Activated naive CD4-positive, alpha-beta T cell treated with anti-CD3 and anti-CD28 coated beads for 36 hours (primary cell): Measurements from ENCODE around the gene KIF17. TPM values are rescaled to one million over a fixed set of nuclear protein-coding genes. Genes with fewer than 3 reads are reported as not detected.

Source experiments
- CTCF ChIA-PET: fragments of 350-600 bp; sonication (Branson Sonifier 250); formaldehyde crosslinking; loops from one replicate; lab custom pipeline; 2021; ENCODE audit warnings: antibody characterized with exemption; lab: Charles Lee
- DNase-seq: peaks from one replicate; pipeline ENCODE4 v3.0.0-alpha.2; 2020
- H3K27ac Mint-ChIP-seq: one replicate; pipeline ENCODE4 v1.8.0; 2021; ENCODE audit warnings: mild to moderate bottlenecking, mixed read lengths
- H3K27me3 Mint-ChIP-seq: one replicate; pipeline ENCODE4 v1.8.0; 2021; ENCODE audit warnings: low read depth, mixed read lengths
- H3K36me3 Mint-ChIP-seq: one replicate; pipeline ENCODE4 v1.8.0; 2021; ENCODE audit warnings: low read depth, mixed read lengths
- H3K4me1 Mint-ChIP-seq: one replicate; pipeline ENCODE4 v1.8.0; 2021; ENCODE audit warnings: low read depth, mixed read lengths
- H3K4me3 Mint-ChIP-seq: one replicate; pipeline ENCODE4 v1.8.0; 2021; ENCODE audit warnings: mild to moderate bottlenecking, moderate library complexity, mixed read lengths
- H3K9me3 Mint-ChIP-seq: one replicate; pipeline ENCODE4 v1.8.0; 2021; ENCODE audit warnings: mixed read lengths
- intact Hi-C: fragments of 100-400 bp; cut with micrococcal nuclease; formaldehyde crosslinking; loops from one replicate; pipeline ENCODE4 v1.15.1; 2023
- total RNA-seq, 2 experiments: library from RNA; stranded (reverse); gene quantifications; one replicate each; pipeline ENCODE4 v1.2.3, GENCODE V29; 2021

The KIF17 gene
- total RNA-seq, 2 experiments from 2014 or later = not detected

DNA sequence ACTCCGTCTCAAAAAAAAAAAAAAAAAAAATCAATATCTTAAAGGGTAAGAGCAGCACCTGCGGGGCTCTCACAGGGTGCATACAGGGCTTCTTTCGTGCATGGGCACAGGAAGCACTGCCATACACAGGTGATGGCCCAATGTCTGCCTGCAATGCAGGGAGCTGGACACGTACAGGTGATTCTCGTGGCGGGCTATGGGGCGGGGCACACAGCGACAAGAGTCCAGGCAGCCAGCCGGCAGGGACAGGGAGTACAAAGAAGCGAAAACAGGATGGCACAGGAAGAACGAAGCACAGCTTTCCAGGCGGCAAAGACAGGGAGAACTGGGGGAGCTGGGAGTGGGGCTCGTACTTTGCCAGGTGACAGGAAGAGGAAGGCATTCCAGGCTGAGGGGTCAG lies 1.6 kb downstream of the KIF17 start:
- no peak for DNase-seq
- intact Hi-C loops = no loop called here
- Mint-ChIP-seq H3K36me3 (no peaks in the 10 kb centered on the region), H3K27me3 (peaks cover 32% of the 10 kb centered on the region), H3K27ac (no peak overlapping the region), H3K4me1 (peaks cover 6% of the 10 kb centered on the region), H3K4me3 (no peak overlapping the region), H3K9me3 (no peaks in the 10 kb centered on the region)
- CTCF ChIA-PET = interaction anchor here (1.3 to 3.0 kb wide), 3 partner anchors 10 to 20 kb away, joined by 3 to 14 read pairs (median 3); no protein-coding TSS in a partner anchor

GRCh38 chr1:20715406-20715805 lies 2.4 kb downstream of the KIF17 start:
- CTCF ChIA-PET = interaction anchor here (1.3 to 3.0 kb wide), 3 partner anchors 9 to 19 kb away, joined by 3 to 14 read pairs (median 3); no protein-coding TSS in a partner anchor
- H3K36me3 Mint-ChIP-seq = no peaks in the 10 kb centered on the region
- DNase-seq = no peak
- intact Hi-C loops = no loop called here
- no peak overlapping the region for H3K4me3 Mint-ChIP-seq
- peaks cover 6% of the 10 kb centered on the region for H3K4me1 Mint-ChIP-seq
- no peaks in the 10 kb centered on the region for H3K9me3 Mint-ChIP-seq
- no peak overlapping the region for H3K27ac Mint-ChIP-seq
- peaks cover 32% of the 10 kb centered on the region for H3K27me3 Mint-ChIP-seq

- H3K27me3 Mint-ChIP-seq = peaks cover 27% of the 10 kb centered on the region
- DNase-seq = no peak
- CTCF ChIA-PET = interaction anchor here (3.0 kb wide), 1 partner anchor 17 kb away, joined by 14 read pairs; no protein-coding TSS in a partner anchor
- H3K4me1 Mint-ChIP-seq = peaks cover 6% of the 10 kb centered on the region
- no peak overlapping the region for H3K4me3 Mint-ChIP-seq
- no peaks in the 10 kb centered on the region for H3K9me3 Mint-ChIP-seq
- H3K27ac Mint-ChIP-seq = no peak overlapping the region
- intact Hi-C loops = no loop called here
- H3K36me3 Mint-ChIP-seq = no peaks in the 10 kb centered on the region
Measured at GRCh38 chr1:20713440-20713839, 4.4 kb downstream of the KIF17 start.

DNA sequence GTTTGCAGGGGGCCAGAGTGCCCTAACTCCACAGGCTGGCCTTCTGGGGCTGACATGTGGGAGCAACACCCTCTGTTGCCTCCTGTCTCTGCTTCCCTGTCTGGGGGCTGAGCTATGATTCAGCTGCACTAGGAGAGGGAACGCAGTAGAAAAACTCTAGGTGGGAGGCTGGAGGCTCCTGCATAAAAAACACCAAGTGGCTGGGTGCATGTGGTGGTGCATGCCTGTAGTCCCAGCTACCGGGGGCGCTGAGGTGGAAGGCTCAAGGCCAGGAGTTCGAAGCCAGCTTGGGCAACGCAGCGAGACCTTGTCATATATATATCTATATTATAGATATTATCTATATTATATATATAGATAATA lies 5.6 kb downstream of the KIF17 start:
- peaks cover 4% of the 10 kb centered on the region for H3K4me1 Mint-ChIP-seq
- DNase-seq = no peak
- CTCF ChIA-PET = interaction anchor here (1.0 kb wide), 1 partner anchor 15 kb away, joined by 3 read pairs; no protein-coding TSS in a partner anchor
- H3K4me3 Mint-ChIP-seq = no peak overlapping the region
- H3K36me3 Mint-ChIP-seq = no peaks in the 10 kb centered on the region
- no peaks in the 10 kb centered on the region for H3K9me3 Mint-ChIP-seq
- H3K27me3 Mint-ChIP-seq = peaks cover 23% of the 10 kb centered on the region
- intact Hi-C loops = no loop called here
- H3K27ac Mint-ChIP-seq = no peak overlapping the region

- CTCF ChIA-PET = no interaction called here
- Mint-ChIP-seq H3K36me3 (no peaks in the 10 kb centered on the region), H3K4me1 (no peaks in the 10 kb centered on the region), H3K4me3 (no peak overlapping the region), H3K9me3 (no peaks in the 10 kb centered on the region), H3K27me3 (peaks cover 18% of the 10 kb centered on the region), H3K27ac (no peak overlapping the region)
- DNase-seq = no peak
- intact Hi-C loops = no loop called here
Measured at GRCh38 chr1:20711285-20712214, 6.3 kb downstream of the KIF17 start.

DNA sequence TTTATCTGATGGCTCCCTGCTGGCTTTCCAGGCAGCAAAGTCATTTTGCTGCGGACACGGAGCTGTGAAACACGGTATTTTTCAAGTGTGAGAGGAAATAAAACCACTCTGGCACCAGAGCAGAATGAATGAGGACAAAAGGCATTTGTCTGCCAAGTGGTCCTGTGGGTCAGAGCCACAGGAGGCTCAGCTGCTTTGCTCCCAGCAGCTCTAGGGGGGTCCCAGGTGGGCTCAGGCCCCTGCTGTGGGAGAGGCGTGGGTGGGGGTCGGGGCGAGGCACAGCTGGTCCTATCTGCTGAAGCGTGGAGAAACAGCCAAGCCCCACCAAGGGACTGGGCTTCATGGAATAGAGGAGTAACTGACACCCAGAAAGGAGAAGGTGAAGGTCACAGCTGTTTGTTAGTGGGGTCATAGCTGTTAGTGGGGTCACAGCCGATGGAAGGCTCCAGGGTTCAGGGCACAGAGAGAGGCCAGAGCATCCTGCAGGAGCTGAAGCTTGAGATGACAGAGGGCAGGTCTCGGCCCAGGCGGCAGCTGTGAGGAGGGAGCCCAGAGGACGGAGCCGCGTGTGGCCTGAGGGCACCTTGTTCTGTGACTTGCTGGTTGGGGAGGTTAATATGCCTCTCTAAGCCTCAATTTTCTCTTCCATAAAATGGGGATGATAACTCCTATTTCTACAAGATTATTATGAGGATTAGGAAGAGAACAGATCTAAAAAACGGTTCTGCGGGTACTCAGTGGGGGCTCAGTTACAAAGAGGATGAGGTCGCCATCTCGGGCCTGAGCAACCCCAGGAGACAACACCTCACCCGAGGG lies 7.1 kb downstream of the KIF17 start:
- CTCF ChIA-PET = interaction anchor here (0.7 kb wide), 1 partner anchor 68 kb away, joined by 3 read pairs; no protein-coding TSS in a partner anchor
- Mint-ChIP-seq H3K4me1 (no peaks in the 10 kb centered on the region), H3K27ac (no peak overlapping the region), H3K9me3 (no peaks in the 10 kb centered on the region), H3K36me3 (no peaks in the 10 kb centered on the region), H3K27me3 (peaks cover 11% of the 10 kb centered on the region), H3K4me3 (no peak overlapping the region)
- no peak for DNase-seq
- intact Hi-C loops = no loop called here

GRCh38 chr1:20709868-20710267 lies 7.9 kb downstream of the KIF17 start:
- Mint-ChIP-seq H3K27ac (no peak overlapping the region), H3K27me3 (peaks cover 5% of the 10 kb centered on the region), H3K9me3 (no peaks in the 10 kb centered on the region), H3K36me3 (no peaks in the 10 kb centered on the region), H3K4me1 (no peaks in the 10 kb centered on the region), H3K4me3 (no peak overlapping the region)
- CTCF ChIA-PET = interaction anchor here (0.7 kb wide), 1 partner anchor 67 kb away, joined by 3 read pairs; no protein-coding TSS in a partner anchor
- no peak for DNase-seq
- intact Hi-C loops = no loop called here

DNA sequence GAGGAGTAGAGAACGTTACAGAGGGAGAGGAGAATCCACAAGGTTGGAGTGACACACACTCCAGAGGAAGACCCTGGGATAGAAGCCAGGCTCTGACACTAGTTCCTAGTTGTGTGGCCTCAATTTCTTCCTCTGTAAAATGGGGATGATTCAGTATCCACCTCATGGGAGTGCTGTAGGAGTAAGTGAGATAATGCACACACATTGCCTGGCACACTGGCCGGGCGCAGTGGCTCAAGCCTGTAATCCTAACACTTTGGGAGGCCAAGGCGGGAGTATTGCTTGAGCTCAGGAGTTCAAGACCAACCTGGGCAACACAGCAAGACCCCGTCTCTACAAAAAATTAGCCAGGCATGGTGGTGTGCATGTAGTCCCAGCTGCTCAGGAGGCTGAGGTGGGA lies 8.9 kb downstream of the KIF17 start:
- intact Hi-C loops = no loop called here
- Mint-ChIP-seq H3K27ac (no peak overlapping the region), H3K4me3 (no peak overlapping the region), H3K9me3 (no peaks in the 10 kb centered on the region), H3K27me3 (peaks cover 3% of the 10 kb centered on the region), H3K36me3 (no peaks in the 10 kb centered on the region), H3K4me1 (no peaks in the 10 kb centered on the region)
- no peak for DNase-seq
- CTCF ChIA-PET = interaction anchor here (0.6 to 3.3 kb wide), 2 partner anchors 12 to 392 kb away, joined by 4 to 17 read pairs; no protein-coding TSS in a partner anchor

DNA sequence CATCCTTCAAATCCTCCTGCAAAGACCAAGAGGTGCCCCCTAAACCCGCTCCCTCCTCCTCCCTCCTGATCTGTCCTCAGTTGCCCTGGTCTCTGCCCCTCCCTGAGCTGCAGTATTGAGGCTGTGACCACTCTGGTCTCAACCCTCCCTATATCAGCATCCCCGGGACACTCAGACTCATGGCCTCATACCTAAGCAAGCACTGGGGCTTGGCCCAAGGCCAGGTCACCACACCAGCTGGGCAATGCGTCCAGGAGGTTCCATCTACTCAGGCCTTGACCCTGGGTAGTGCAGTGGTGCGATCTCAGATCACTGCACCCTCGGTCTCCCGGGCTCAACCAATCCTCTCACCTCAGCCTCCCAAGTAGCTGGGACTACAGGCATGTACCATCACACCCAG lies 9.8 kb downstream of the KIF17 start:
- no peak for DNase-seq
- Mint-ChIP-seq H3K4me3 (no peak overlapping the region), H3K27ac (no peak overlapping the region), H3K27me3 (no peaks in the 10 kb centered on the region), H3K9me3 (no peaks in the 10 kb centered on the region), H3K36me3 (no peaks in the 10 kb centered on the region), H3K4me1 (no peaks in the 10 kb centered on the region)
- intact Hi-C loops = no loop called here
- CTCF ChIA-PET = interaction anchor here (1.2 to 3.3 kb wide), 2 partner anchors 11 to 510 kb away, joined by 3 to 17 read pairs; no protein-coding TSS in a partner anchor

- intact Hi-C loops = no loop called here
- DNase-seq = no peak
- no peak overlapping the region for H3K27ac Mint-ChIP-seq
- no peaks in the 10 kb centered on the region for H3K9me3 Mint-ChIP-seq
- no peaks in the 10 kb centered on the region for H3K27me3 Mint-ChIP-seq
- no peak overlapping the region for H3K4me3 Mint-ChIP-seq
- no peaks in the 10 kb centered on the region for H3K36me3 Mint-ChIP-seq
- CTCF ChIA-PET = interaction anchor here (0.9 to 3.3 kb wide), 3 partner anchors 9 to 511 kb away, joined by 3 to 17 read pairs (median 3); no protein-coding TSS in a partner anchor
- no peaks in the 10 kb centered on the region for H3K4me1 Mint-ChIP-seq
Measured at GRCh38 chr1:20706841-20707240, 11.0 kb downstream of the KIF17 start.

DNA sequence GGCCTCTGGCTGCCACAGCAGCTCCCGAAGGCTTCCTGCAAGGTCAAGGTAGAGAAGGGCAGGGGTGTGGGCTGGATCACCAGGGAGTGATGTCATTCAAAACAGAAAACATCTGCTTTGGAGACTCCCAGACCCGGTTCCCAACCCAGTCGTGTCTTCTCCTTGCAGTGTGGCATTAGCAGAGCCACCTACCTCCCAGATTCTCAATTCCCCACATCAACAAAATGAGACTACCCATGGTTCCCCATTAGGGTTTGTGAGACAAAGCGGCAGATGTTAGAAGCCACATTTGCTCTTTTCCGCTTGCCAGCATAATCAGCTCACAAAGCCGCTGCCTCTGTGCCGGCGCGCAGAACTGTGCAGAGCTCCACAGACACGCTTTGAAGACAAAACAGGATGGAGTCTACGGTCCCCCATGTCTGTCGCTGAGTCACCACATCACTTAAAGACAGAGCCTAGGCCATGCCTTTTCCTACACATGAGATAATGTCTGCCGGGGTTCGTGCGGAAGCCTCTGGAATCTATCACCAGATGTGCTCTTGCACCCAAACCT lies 12.5 kb downstream of the KIF17 start:
- Mint-ChIP-seq H3K27ac (no peak overlapping the region), H3K27me3 (no peaks in the 10 kb centered on the region), H3K36me3 (no peaks in the 10 kb centered on the region), H3K4me1 (no peaks in the 10 kb centered on the region), H3K9me3 (no peaks in the 10 kb centered on the region), H3K4me3 (no peak overlapping the region)
- DNase-seq = no peak
- intact Hi-C loops = no loop called here
- CTCF ChIA-PET = no interaction called here
